HFF-Myc (cell line): Measurements from ENCODE around the gene TMEM205.
"Not testable (repeated sequence)": the region's sequence is repeated elsewhere in the genome, so short reads cannot be mapped to it uniquely, and the experiment has no call there.

Experiments
- DNase-seq: peaks from one replicate; pipeline ENCODE4 v3.0.0-alpha.2; 2011; ENCODE audit warnings: low read depth; ENCODE audit errors: extremely low read depth
- H3K4me3 ChIP-seq: replicated peaks from 2 replicates; pipeline ENCODE4 v1.5.1; 2011; ENCODE audit warnings: low read depth, mild to moderate bottlenecking, control low read depth, low read length
- TF ChIP-seq, protein P1 (sequence below): IDR thresholded peaks from 2 replicates; pipeline ENCODE4 v1.5.1; 2012; ENCODE audit warnings: mild to moderate bottlenecking, low read depth, low read length, control low read depth; ENCODE audit errors: missing control alignments

Gene TMEM205

DNA sequence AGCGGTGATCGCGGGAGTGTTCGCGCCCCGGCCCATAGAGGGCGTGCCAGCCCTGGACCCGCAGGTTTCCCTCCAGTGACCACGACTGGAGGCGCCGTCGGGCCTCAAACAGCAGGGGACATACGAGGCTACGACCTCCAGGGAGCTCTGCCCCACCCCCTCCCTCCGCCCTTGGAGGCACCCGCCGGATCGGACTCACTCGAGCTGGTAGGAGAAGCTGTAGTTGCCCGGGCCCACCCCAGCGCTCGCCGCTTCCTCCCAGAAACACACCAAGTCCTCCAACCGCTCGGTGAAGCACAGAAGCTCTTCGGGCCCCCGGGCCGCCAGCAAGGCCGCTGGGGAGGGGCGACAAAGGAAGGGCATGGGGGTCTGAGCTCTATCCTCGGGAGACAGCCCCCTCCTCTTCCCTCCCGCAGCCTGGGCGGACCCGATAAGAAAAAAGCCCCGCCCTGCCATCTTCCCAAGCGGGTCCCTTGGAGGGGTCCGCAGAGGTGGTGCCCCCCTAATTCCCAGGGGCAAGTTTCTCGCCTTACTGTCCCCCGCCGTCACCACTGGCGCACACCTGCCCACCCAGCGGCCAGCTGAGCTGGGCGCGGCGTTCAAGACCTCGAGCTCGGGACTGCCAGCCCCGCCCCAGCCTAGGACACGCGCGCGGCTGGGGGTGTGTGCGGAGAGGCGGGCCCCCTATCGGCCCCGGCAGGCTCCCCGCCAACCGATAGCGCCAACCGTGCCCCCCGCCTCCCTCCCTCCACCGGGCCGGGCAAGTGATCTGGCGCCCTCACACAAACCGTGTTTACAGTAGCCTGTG, 37.0 kb upstream of the TMEM205 start:
- TF ChIP-seq, protein P1, sequence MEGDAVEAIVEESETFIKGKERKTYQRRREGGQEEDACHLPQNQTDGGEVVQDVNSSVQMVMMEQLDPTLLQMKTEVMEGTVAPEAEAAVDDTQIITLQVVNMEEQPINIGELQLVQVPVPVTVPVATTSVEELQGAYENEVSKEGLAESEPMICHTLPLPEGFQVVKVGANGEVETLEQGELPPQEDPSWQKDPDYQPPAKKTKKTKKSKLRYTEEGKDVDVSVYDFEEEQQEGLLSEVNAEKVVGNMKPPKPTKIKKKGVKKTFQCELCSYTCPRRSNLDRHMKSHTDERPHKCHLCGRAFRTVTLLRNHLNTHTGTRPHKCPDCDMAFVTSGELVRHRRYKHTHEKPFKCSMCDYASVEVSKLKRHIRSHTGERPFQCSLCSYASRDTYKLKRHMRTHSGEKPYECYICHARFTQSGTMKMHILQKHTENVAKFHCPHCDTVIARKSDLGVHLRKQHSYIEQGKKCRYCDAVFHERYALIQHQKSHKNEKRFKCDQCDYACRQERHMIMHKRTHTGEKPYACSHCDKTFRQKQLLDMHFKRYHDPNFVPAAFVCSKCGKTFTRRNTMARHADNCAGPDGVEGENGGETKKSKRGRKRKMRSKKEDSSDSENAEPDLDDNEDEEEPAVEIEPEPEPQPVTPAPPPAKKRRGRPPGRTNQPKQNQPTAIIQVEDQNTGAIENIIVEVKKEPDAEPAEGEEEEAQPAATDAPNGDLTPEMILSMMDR, result peak; percentile 76
- no peak for DNase-seq
- H3K4me3 ChIP-seq, result no peak overlapping the region

DNA sequence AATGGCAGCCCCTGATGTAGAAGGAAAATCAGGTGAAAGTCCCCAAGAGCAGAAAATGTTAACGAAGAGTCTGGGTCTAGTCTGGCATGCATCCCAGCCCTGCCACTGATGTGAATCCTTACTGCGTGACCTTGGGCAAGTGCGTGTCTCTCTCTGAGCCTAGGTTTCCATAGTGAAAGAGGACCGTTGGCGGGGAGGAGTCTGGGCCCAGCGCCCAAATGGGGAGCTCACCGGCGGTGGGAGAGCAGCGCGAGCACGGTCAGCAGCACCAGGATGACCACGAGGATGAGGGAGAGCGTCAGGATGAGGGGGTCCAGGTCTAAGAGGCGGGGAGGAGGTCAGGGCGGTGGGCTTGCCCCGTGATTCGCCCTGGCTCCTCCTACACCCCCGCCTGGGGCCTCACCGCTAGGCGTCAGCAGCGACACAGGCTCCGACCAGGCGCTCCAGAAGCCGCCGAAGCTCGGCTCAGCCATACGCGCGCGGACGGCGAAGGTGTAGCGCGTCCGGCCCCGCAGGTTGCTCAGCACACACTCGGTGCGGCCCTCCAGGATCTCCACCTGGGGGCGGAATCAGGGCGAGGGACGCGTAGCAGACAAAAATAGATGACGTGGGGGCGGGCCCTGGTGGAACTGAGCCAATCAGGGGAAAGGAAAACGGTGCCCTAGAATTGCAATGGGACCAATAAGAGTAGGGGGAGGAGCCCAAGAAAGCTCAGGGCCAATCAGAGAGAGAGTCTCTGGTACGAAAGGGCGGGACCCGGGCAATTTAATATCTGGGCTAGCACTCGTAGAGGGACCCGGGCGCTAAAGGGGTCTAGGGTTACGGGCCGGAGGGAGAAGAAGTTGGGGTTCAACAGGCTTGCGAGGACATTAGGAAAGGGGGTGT, 34.8 kb upstream of the TMEM205 start:
- peak; percentile 91 for DNase-seq
- TF ChIP-seq, protein P1, result peak; percentile 68
- peak overlapping the region; percentile 57 for H3K4me3 ChIP-seq

DNA sequence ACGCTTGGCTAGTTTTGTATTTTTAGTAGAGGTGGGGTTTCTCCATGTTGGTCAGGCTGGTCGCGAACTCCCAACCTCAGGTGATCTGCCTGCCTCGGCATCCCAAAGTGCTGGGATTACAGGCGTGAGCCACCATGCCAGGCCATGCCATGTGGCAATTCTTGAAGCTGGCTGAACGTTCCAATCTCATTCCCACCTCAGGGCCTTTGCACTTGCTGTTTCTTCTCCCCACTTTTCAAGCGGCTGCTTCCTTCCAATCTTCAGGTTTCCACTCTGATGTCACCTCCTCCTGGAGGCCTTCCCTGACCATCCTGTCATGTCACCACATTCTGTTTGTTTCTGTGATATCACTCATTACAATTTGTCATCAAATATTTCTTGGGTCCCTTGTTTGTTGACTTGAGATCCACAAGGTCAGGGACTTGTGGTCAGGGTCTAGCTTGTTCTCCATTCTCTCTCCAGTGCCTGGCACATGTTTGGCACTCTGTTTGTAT, 33.8 kb upstream of the TMEM205 start:
- H3K4me3 ChIP-seq, result no peak overlapping the region
- TF ChIP-seq, protein P1, result no peak

DNA sequence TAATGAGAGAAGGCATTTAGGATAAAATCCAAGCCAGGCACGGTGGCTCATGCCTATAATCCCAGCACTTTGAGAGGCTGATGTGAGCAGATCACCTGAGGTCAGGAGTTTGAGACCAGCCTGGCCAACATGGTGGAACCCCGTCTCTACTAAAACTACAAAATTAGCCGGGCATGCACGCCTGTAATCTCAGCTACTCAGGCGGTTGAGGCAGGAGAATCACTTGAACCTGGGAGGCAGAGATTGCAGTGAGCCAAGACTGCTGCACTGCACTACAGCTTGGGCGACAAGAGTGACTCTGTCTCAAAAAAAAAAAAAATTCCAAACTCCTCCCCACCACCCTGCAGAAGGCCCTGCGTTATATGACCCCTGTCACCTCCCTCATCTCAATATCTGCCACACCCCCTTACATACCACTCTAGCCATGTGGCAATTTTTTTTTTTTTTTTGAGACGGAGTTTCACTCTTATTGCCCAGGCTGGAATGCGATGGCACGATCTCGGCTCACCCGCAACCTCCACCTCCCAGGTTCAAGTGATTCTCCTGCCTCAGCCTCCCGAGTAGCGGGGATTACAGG, 33.3 kb upstream of the TMEM205 start:
- not testable (repeated sequence) for H3K4me3 ChIP-seq, DNase-seq

More for the DNA sequence above, 33.8 kb upstream of the TMEM205 start:
- DNase-seq, result no peak

DNA sequence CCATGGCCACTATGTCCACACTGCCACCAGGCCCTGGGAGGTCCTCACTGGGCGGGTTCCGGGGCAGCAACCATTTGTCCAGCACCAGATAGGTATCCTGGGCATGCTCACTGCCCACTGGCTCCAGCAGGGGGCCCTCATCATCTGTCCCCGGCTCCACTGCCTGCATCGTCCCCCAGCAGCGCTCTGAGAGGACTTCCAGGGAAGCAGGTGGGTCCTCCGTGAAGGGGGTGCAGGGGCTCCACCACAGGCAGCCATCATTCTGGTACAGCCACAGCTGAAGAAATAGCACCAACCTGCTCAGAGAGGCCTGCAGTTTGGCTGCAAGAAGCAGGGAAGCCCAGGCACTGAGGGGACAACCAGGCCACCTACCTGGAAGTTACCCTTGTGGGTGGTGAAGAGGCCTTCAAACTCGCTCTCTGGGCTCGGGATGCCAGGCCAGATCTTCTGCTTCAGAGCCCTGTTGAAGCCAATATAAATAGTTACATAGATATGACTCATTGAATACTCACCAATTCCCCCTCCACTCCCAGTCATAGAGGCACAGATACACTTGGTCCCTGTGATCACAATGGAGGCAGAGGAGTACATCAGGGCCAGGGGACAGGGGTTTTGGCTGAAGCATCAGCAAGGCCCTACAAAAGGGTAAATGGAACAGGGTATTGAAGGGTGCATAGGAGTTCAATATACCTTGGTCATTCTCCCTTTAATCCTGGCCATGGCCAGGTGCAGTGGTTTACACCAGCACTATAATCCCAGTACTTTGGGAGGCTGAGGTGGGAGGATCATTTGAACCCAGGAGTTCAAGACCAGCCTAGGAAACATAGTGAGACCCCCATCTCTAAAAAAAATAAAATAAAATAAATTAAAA, 32.5 kb upstream of the TMEM205 start:
- TF ChIP-seq, protein P1, result peak; percentile 64
- no peak for DNase-seq
- H3K4me3 ChIP-seq, result no peak overlapping the region

DNA sequence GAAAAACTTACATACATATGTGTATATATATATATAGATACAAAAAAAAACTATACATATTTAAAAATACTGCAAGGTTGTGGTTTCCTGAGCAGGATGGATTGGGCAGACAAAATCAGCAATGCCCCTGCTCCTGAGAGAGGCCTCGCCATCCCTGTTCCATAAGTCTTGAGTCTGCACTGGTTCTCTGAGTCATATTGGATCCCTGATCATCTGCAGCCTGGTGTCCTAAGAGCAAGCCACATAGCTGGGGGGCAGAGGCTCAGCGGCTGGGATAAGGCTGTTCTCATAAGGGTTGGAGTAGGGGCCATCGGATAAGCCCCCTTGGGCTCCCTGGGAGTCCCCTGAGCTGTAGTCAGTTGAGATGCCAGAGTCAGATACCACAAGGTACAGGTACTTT, 31.7 kb upstream of the TMEM205 start:
- TF ChIP-seq, protein P1, result no peak
- no peak overlapping the region for H3K4me3 ChIP-seq
- no peak for DNase-seq
